Endothelial cell of umbilical vein (primary cell): ENCODE results near the gene PDCD6IP.

Experiments
- JUN ChIP-seq: IDR thresholded peaks from 2 replicates; pipeline ENCODE4 v1.6.1; 2011; ENCODE audit warnings: borderline replicate concordance, low read depth; ENCODE audit not compliant: insufficient read length, insufficient read depth
- MYC ChIP-seq: IDR thresholded peaks from one replicate; pipeline ENCODE4 v1.6.1; 2011; ENCODE audit warnings: mild to moderate bottlenecking, low read depth, low read length
- POLR2AphosphoS5 ChIP-seq: IDR thresholded peaks from 2 replicates; pipeline ENCODE4 v1.6.1; 2012; ENCODE audit warnings: low read depth, mild to moderate bottlenecking, control low read depth, low read length, moderate library complexity; ENCODE audit not compliant: insufficient read depth

DNA sequence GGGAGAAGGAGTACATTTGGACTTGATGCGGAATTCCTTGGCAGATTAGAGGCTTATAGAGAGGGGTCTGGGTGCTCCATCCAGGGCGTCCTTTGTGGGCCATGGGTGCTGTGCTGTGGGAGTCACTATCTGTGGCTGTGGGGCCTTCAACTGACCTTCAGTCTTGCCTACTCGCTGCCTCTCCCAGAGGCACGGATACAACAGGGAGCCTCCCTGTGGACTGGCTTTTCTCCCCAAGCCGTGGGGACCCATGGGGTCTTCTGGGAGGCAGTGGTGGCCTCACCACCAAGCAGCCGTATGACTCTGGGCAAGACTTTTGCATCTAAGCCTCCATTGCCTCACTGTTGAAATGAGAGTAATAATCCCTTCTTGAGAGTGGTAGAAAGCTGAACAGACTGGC lies 83.9 kb downstream of the PDCD6IP start:
- TF ChIP-seq POLR2AphosphoS5 (no peak), MYC (no peak), JUN (no peak)
